Fibroblast of pulmonary artery (primary cell): ENCODE data around the gene LAMB1.

Experiments
- DNase-seq: peaks from one replicate; pipeline ENCODE4 v3.0.0-alpha.2; 2010; ENCODE audit warnings: low read depth
- H3K4me3 ChIP-seq: replicated peaks from 2 replicates; pipeline ENCODE4 v1.5.1; 2011; ENCODE audit warnings: low read depth, mild to moderate bottlenecking, control low read depth, low read length, moderate library complexity
- CTCF ChIP-seq: IDR thresholded peaks from 2 replicates; pipeline ENCODE4 v1.5.1; 2011; ENCODE audit warnings: mild to moderate bottlenecking, control low read depth, low read length, inconsistent platforms; ENCODE audit errors: missing control alignments

The LAMB1 gene

GRCh38 chr7:107878636-107879035 lies 124.3 kb downstream of the LAMB1 start:
- no peak for TF ChIP-seq CTCF
- H3K4me3 ChIP-seq: no peak overlapping the region
- DNase-seq: no peak

GRCh38 chr7:107877731-107878382 lies 125.1 kb downstream of the LAMB1 start:
- no peak for TF ChIP-seq CTCF
- DNase-seq: no peak
- no peak overlapping the region for H3K4me3 ChIP-seq

GRCh38 chr7:107876916-107877315 lies 126.0 kb downstream of the LAMB1 start:
- no peak for DNase-seq
- TF ChIP-seq CTCF: no peak
- H3K4me3 ChIP-seq: no peak overlapping the region

GRCh38 chr7:107874605-107875446 lies 128.1 kb downstream of the LAMB1 start:
- no peak overlapping the region for H3K4me3 ChIP-seq
- peak; percentile 71 for TF ChIP-seq CTCF
- DNase-seq: peak; percentile 79

GRCh38 chr7:107874111-107874510 lies 128.8 kb downstream of the LAMB1 start:
- no peak overlapping the region for H3K4me3 ChIP-seq
- TF ChIP-seq CTCF: no peak
- DNase-seq: no peak
